Caco-2 (cell line): Measurements from ENCODE around the gene C1orf141. TPM values are rescaled to one million over a fixed set of nuclear protein-coding genes. Genes with fewer than 3 reads are reported as not detected.

Source experiments
- BruUV-seq: library from RNA; stranded (reverse); fragments of 400-500 nt; replicated peaks from 2 replicates; lab custom pipeline; 2021; lab: Mats Ljungman, UMichigan
- CTCF ChIA-PET: fragments of 300-600 bp; sonication (Branson Sonifier 250); formaldehyde crosslinking; loops from one replicate; lab custom pipeline; 2022; ENCODE audit warnings: antibody characterized with exemption; lab: Charles Lee
- POLR2A ChIA-PET: fragments of 300-600 bp; sonication (Branson Sonifier 250); formaldehyde crosslinking; loops from one replicate; lab custom pipeline; 2022; ENCODE audit warnings: antibody characterized with exemption; lab: Charles Lee
- DNase-seq, 2 experiments: peaks; one replicate each; pipeline versions ENCODE4 v3.0.0 to v3.0.0-alpha.2; 2020 to 2022
- H3K27me3 ChIP-seq: replicated peaks from 2 replicates; pipeline ENCODE4 v1.6.0; 2011; ENCODE audit warnings: low read length; ENCODE audit not compliant: control insufficient read depth, insufficient read depth
- H3K36me3 ChIP-seq: 2 replicates; pipeline ENCODE4 v1.5.1; 2011; ENCODE audit warnings: low read length; ENCODE audit not compliant: control insufficient read depth, insufficient read depth
- H3K4me1 ChIP-seq: fragments of 250-450 bp; sonication (Bioruptor Pico); 2 replicates; pipeline ENCODE4 v1.5.1; 2020; ENCODE audit warnings: mild to moderate bottlenecking
- H3K4me3 ChIP-seq: 2 replicates; pipeline ENCODE4 v1.5.1; 2011; ENCODE audit warnings: low read depth, mild to moderate bottlenecking, control low read depth, low read length
- H3K9me3 ChIP-seq: fragments of 250-450 bp; sonication (Bioruptor Pico); 2 replicates; pipeline ENCODE4 v1.5.1; 2020; ENCODE audit warnings: mild to moderate bottlenecking, moderate library complexity
- H3K27ac Mint-ChIP-seq: one replicate; pipeline ENCODE4 v1.8.0; 2022; ENCODE audit warnings: mixed read lengths; ENCODE audit not compliant: unreplicated experiment
- H3K27me3 Mint-ChIP-seq: one replicate; pipeline ENCODE4 v1.8.0; 2022; ENCODE audit warnings: mixed read lengths; ENCODE audit not compliant: insufficient read depth, unreplicated experiment
- H3K36me3 Mint-ChIP-seq: one replicate; pipeline ENCODE4 v1.8.0; 2022; ENCODE audit warnings: mild to moderate bottlenecking, mixed read lengths; ENCODE audit not compliant: insufficient read depth, unreplicated experiment
- H3K4me1 Mint-ChIP-seq: one replicate; pipeline ENCODE4 v1.8.0; 2022; ENCODE audit warnings: low read depth, mixed read lengths; ENCODE audit not compliant: unreplicated experiment
- H3K4me3 Mint-ChIP-seq: one replicate; pipeline ENCODE4 v1.8.0; 2022; ENCODE audit warnings: mild to moderate bottlenecking, moderate library complexity, mixed read lengths; ENCODE audit not compliant: unreplicated experiment
- H3K9me3 Mint-ChIP-seq: one replicate; pipeline ENCODE4 v1.8.0; 2022; ENCODE audit warnings: mixed read lengths; ENCODE audit not compliant: unreplicated experiment
- CTCF ChIP-seq, 2 experiments: fragments of 200-600 bp in 1 of 2; IDR thresholded peaks; 1 replicate in 1 of 2; 2 replicates in 1 of 2; pipeline versions ENCODE4 v1.5.1 to v1.8.0; 2011 to 2022; ENCODE audit warnings: antibody characterized with exemption in 1 of 2, control low read depth in 1 of 2, inconsistent platforms in 1 of 2, low read depth in 1 of 2, low read length in 1 of 2, mild to moderate bottlenecking in 1 of 2, moderate library complexity in 1 of 2; ENCODE audit not compliant: insufficient read depth in 1 of 2, severe bottlenecking in 1 of 2, unreplicated experiment in 1 of 2
- intact Hi-C: fragments of 100-400 bp; cut with micrococcal nuclease; formaldehyde crosslinking; loops from one replicate; pipeline ENCODE4 v1.10.0; 2022; ENCODE audit not compliant: unreplicated experiment
- total RNA-seq: library from RNA; stranded (reverse); gene quantifications from 2 replicates; pipeline ENCODE4 v1.2.3, GENCODE V29; 2022

C1orf141 gene
- total RNA-seq, 1 experiment from 2014 or later, result not detected

GRCh38 chr1:67084765-67085318, 49.9 kb downstream of the C1orf141 start:
- no peaks in the 10 kb centered on the region for H3K27me3 ChIP-seq

GRCh38 chr1:67078291-67078690, 56.5 kb downstream of the C1orf141 start:
- ChIA-PET CTCF (no interaction called here), POLR2A (no interaction called here)
- H3K4me1 Mint-ChIP-seq, result no peaks in the 10 kb centered on the region
- no peak for DNase-seq
- H3K4me3 Mint-ChIP-seq, result no peak overlapping the region
- no peaks in the 10 kb centered on the region for H3K4me1 ChIP-seq
- H3K4me3 ChIP-seq, result no peak overlapping the region
- H3K9me3 ChIP-seq, result no peaks in the 10 kb centered on the region
- no peak overlapping the region for H3K27ac Mint-ChIP-seq
- no peak for TF ChIP-seq CTCF (IDR thresholded peaks at IDR 0.05; ENCODE audit: insufficient read depth in 1 of 2, low read depth in 1 of 2, low read length in 1 of 2, severe bottlenecking in 1 of 2, unreplicated experiment in 1 of 2)
- no peaks in the 10 kb centered on the region for H3K36me3 Mint-ChIP-seq
- H3K36me3 ChIP-seq, result no peaks in the 10 kb centered on the region
- intact Hi-C loops, result no loop called here
- H3K27me3 ChIP-seq, result no peaks in the 10 kb centered on the region
- H3K9me3 Mint-ChIP-seq, result peaks cover 10% of the 10 kb centered on the region
- BruUV-seq, result no TSS peak
- H3K27me3 Mint-ChIP-seq, result no peaks in the 10 kb centered on the region

More at GRCh38 chr1:67084765-67085318, 49.9 kb downstream of the C1orf141 start:
- H3K9me3 ChIP-seq, result no peaks in the 10 kb centered on the region
- no peak overlapping the region for H3K27ac Mint-ChIP-seq
- BruUV-seq, result no TSS peak
- H3K4me3 Mint-ChIP-seq, result peak overlapping the region; percentile 59
- no peaks in the 10 kb centered on the region for H3K9me3 Mint-ChIP-seq
- H3K27me3 Mint-ChIP-seq, result no peaks in the 10 kb centered on the region
- H3K4me1 Mint-ChIP-seq, result no peaks in the 10 kb centered on the region
- CTCF ChIA-PET, result no interaction called here
- peak in 1 of 2 experiments; percentile 13 for DNase-seq
- TF ChIP-seq CTCF (IDR thresholded peaks at IDR 0.05; ENCODE audit: insufficient read depth in 1 of 2, low read depth in 1 of 2, low read length in 1 of 2, severe bottlenecking in 1 of 2, unreplicated experiment in 1 of 2), result no peak
- peak overlapping the region; percentile 18 for H3K4me3 ChIP-seq
- no peaks in the 10 kb centered on the region for H3K36me3 Mint-ChIP-seq
- POLR2A ChIA-PET, result no interaction called here
- intact Hi-C loops, result no loop called here
- H3K4me1 ChIP-seq, result no peaks in the 10 kb centered on the region
- H3K36me3 ChIP-seq, result no peaks in the 10 kb centered on the region

GRCh38 chr1:67077593-67077992, 57.2 kb downstream of the C1orf141 start:
- Histone ChIP-seq H3K4me1 (no peaks in the 10 kb centered on the region), H3K9me3 (no peaks in the 10 kb centered on the region), H3K27me3 (no peaks in the 10 kb centered on the region), H3K4me3 (no peak overlapping the region), H3K36me3 (no peaks in the 10 kb centered on the region)
- intact Hi-C loops, result no loop called here
- H3K27me3 Mint-ChIP-seq, result no peaks in the 10 kb centered on the region
- BruUV-seq, result no TSS peak
- H3K36me3 Mint-ChIP-seq, result no peaks in the 10 kb centered on the region
- no peak overlapping the region for H3K4me3 Mint-ChIP-seq
- no peaks in the 10 kb centered on the region for H3K4me1 Mint-ChIP-seq
- no peak for DNase-seq
- no peak overlapping the region for H3K27ac Mint-ChIP-seq
- ChIA-PET CTCF (no interaction called here), POLR2A (no interaction called here)
- H3K9me3 Mint-ChIP-seq, result peaks cover 15% of the 10 kb centered on the region
- TF ChIP-seq CTCF (IDR thresholded peaks at IDR 0.05; ENCODE audit: insufficient read depth in 1 of 2, low read depth in 1 of 2, low read length in 1 of 2, severe bottlenecking in 1 of 2, unreplicated experiment in 1 of 2), result no peak
